NT2/D1 (cell line): ENCODE measurements around the gene KLK15.

Experiments used
- SUZ12 ChIP-seq: IDR thresholded peaks from 2 replicates; pipeline ENCODE4 v1.6.1; 2011; ENCODE audit not compliant: insufficient read length, insufficient read depth; ENCODE audit errors: extremely low read depth
- YY1 ChIP-seq: IDR thresholded peaks from 2 replicates; pipeline ENCODE4 v1.6.1; 2011; ENCODE audit not compliant: insufficient read length, insufficient read depth
- ZNF274 ChIP-seq: IDR thresholded peaks from 2 replicates; pipeline ENCODE4 v1.6.1; 2011; ENCODE audit warnings: mild to moderate bottlenecking, low read depth, low read length

- TF ChIP-seq SUZ12, result no peak
- TF ChIP-seq YY1, result no peak
- no peak for TF ChIP-seq ZNF274
These were observed 18.2 kb upstream of the KLK15 start for GRCh38 chr19:50851620-50852019.
